Stimulated activated CD8-positive, alpha-beta memory T cell treated with anti-CD3 and anti-CD28 coated beads, Interleukin-15, amount 100 ng/mL, for 24 hours (primary cell): ENCODE results near the gene BEAN1.
A peak's percentile ranks its signal among the peaks of the same experiment; 100 is the strongest.

ENCODE experiments used
- DNase-seq: peaks from one replicate; pipeline ENCODE4 v3.0.0-alpha.2; 2020; ENCODE audit warnings: low read depth

BEAN1 gene

DNA sequence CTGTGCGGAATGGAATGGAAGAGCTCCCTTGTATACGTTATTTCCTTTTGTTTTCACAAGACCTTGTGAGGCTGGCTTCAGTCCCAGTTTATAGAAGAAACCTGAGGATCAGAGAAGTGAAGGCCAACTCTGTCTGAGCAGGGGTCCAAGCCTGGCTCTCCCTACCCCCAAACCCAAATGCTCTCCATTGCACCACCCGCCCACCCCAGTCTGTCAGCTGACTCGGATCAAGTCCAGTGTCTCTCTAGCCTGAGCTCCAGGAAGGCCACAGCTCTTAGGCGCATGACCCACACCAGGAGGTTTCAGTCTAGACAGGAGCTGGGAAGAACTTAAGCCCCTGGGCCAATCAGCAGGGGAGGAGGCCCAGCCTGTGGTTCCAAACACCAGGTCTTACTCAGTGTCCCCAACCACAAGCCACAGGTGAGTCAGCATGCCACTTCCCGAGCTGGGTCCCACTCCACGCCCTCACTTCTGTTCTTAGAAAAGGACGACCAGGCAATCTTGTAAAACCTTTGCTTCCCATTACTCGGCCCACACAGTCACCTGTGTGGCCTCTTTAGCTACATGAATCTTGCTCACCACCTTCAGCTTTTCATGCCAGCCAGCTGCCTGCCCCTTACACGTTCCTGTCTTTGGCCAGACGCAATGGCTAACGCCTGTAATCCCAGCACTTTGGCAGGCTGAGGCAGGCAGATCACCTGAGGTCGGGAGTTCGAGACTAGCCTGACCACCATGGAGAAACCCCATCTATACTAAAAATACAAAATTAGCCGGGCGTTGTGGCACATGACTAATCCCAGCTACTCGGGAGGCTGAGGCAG lies 95.1 kb downstream of the BEAN1 start:
- peak; percentile 66 for DNase-seq

DNA sequence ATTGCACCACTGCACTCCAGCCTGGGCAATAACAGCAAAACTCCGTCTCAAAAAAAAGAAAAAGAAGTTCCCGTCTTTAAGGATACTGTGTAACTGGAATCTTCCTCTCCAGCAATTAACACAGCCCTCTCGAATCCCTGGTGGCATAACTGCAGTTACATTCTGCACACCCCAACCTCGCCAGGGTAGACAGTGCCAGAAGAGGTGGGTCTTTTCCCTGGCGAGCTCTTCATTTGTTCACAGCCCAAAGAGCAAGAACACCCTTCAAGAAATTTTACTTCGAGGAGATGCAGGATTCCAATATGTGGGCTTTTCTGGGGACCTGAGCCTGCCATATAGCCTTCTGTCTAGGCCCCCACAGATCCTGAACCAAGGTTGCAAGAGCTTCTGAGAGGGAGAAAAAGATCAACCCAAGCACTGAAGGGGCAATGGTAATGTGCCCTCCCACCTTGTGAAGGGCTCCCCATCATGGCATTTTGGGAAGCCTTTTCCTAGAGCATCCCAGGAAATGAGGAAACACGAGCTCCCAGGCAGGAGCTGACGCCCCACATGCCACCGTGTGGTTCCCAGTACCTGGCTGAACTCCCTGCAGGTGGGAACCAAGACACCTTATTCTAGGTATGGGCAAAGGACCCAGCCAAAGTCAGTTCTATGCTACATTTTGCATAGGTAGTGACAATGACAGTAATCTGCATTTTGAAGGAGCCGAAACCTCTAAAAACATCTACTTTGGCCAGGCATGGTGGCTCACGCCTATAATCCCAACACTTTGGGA lies 95.9 kb downstream of the BEAN1 start:
- DNase-seq: no peak

DNA sequence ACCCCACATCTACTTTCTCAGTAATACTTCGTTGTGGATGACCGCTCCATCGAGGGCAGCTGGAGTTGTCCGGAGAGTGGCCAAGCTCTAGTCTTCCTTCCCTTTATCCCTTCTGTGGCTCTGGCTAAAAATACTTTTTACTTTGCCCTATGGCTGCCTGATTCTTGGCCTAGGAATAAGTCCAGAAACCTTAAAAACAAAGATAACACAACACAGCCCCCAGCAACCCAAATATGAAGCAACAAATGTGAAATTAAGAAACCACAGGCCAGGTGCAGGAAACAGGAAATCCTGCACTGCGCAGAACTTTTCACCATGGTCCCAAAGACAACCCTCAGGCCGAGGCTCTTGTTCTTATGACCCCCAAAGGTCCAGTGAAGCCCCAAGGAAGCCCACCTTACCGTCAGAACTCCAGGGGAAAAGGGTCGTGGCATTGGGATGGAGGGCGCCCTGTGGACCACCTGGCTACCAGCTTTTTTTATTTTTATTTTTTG lies 96.8 kb downstream of the BEAN1 start:
- no peak for DNase-seq

DNA sequence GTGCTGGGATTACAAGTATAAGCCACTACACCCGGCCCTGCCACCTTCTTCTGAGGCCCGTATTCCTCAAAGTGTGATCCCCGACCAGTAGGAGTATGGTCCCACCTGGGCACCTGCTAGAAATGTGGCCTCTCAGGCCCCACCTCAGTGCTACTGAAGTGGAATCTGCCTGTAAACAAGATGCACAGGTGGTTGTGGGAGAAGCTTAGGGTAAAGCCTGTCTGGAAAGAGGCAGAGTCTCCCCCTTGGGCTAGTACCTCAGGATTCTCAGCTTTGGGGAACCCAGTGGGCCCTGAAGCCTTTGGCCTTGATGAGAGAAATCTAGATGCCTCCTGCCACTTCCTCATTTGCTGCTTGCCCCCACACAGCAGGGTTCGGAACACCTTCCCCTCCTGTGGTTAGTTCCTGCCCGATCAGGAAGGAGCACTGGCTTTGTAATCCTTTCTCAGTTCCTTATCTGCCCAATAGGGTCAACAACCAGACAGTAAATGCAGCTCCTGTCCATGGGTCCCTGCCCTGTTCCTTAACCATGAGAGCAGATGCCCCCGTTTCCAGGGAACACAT lies 97.6 kb downstream of the BEAN1 start:
- no peak for DNase-seq

DNA sequence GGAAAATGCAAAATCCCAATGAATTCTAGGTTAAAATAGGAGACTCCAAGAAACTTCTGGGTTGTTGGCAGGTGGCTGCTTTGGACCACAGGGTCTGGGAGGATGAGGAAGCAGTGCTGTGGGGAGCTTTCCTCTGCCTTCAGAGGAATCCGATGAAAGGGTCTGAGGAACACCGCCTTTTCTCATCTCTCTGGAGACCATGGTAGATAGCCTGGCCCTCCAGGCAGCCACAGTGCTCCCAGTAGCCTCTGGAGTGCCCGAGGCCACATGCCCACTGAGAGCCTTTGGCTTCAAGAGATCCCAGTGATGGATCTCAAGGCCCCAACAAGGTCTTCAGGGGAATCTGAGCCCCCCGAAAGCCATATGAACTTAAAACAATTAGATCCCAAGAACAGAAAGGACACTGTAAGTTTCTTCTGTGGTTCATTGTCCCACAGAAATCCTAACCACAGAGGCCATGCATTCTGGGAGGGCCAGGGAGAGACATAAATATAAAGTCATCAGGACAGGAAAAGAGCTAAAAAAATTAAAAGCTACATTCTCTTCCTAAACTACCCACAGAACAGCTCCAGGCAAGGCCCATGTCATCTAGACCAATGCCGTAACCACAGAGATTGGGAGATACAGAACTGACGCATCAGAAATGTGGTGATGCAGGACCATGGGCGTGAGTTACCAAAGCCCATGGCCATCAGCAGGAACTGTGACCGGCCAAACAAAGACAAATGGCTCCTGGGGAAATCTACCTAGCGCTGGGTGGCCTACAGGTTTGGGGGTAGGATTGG lies 98.5 kb downstream of the BEAN1 start:
- DNase-seq: no peak

DNA sequence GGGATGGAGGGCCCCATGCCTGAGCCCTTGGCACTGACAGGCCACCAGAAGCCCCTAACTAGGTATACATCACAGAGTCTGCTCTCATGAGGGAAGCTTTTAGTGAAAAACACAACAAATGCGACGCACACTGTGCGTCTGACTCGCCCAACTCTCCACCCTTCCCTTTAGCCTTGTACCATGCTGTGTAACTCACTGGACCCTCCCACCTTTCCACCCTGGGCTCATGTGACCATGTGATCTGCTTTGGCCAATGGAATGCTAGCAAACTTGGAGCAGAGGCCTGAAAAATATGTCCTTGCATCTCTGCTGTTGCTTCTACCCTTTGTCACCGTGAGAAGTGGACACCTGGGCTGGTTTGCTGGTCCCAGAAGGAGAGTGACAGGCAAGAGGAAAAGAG lies 101.2 kb downstream of the BEAN1 start:
- no peak for DNase-seq

DNA sequence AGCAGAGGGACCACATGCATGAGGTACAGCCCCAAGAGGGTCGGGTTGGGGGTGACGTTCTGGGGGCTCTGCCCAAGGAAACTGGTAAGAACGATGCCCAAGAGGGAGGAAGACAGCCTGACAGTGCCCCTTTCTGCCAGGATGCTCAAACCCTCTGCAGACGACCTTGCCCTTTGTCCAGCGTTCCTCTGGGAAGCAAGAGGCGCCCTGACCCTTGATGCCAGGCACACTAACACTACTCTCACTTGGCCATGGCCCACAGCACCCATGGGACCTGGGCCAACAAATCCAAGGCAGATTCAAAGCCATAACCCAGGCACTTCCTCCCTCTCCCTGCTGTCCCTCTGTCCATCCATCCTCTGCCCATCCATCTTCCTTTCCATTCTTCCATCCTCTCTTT lies 102.4 kb downstream of the BEAN1 start:
- no peak for DNase-seq
